ENCODE results near the gene ETV3.

DNA sequence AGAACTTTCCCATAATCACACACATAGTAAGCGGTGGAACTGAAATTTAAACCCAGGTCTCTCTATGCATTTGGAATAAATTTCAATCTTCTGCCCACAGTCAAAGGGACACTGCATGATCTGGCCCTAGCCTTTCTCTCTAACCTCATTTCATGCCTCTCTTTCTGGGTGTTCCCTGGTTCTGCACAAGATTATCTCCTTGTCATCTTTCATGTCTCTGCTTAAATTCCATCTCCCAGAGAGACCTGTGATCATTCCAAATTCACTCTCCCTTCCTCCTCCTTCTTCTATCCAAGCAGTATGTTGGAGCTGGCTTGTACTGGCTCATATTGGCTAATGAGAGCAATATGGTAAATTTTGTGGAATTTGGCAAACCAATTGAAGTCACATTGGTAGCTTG is 60.8 kb downstream of the ETV3 start:
- TF ChIP-seq TAF1 (IDR thresholded peaks at IDR 0.05; ENCODE audit: borderline replicate concordance, insufficient read depth, low read length): no peak
- no peak for TF ChIP-seq POLR2AphosphoS5 (IDR thresholded peaks at IDR 0.05; ENCODE audit: low read depth, low read length)
- no peak for TF ChIP-seq REST (IDR thresholded peaks at IDR 0.05; ENCODE audit: insufficient read depth in 1 of 2, low read depth in 2 of 2, low read length in 2 of 2)
- TF ChIP-seq SIN3A (IDR thresholded peaks at IDR 0.05; ENCODE audit: borderline replicate concordance, insufficient read depth, low read length): no peak
